Immature natural killer cell (primary cell): ENCODE data around the gene NEDD4L. TPM values are rescaled to one million over a fixed set of nuclear protein-coding genes. Genes with fewer than 3 reads are reported as not detected.

Source experiments
- DNase-seq, 3 donors: peaks; one replicate each; pipeline ENCODE4 v3.0.0; 2022; ENCODE audit warnings: mixed read lengths in 1 of 3
- H3K27ac Mint-ChIP-seq, 6 donors: one replicate each; pipeline ENCODE4 v1.8.0; 2020; ENCODE audit warnings: mixed read lengths in 6 of 6, mild to moderate bottlenecking in 5 of 6, inconsistent platforms in 4 of 6, moderate library complexity in 3 of 6
- H3K27me3 Mint-ChIP-seq, 3 donors: one replicate each; pipeline ENCODE4 v1.8.0; 2020 to 2021; ENCODE audit warnings: low read depth in 3 of 3, mild to moderate bottlenecking in 3 of 3, mixed read lengths in 3 of 3, moderate library complexity in 3 of 3, inconsistent platforms in 1 of 3
- H3K36me3 Mint-ChIP-seq, 3 donors: one replicate each; pipeline ENCODE4 v1.8.0; 2020; ENCODE audit warnings: mixed read lengths in 3 of 3, inconsistent platforms in 2 of 3, mild to moderate bottlenecking in 2 of 3
- H3K4me1 Mint-ChIP-seq, 2 donors: one replicate each; pipeline ENCODE4 v1.8.0; 2020; ENCODE audit warnings: inconsistent platforms in 2 of 2, mild to moderate bottlenecking in 2 of 2, mixed read lengths in 2 of 2, moderate library complexity in 1 of 2
- H3K4me3 Mint-ChIP-seq, 5 donors: one replicate each; pipeline ENCODE4 v1.8.0; 2020; ENCODE audit warnings: mild to moderate bottlenecking in 5 of 5, mixed read lengths in 5 of 5, inconsistent platforms in 3 of 5, moderate library complexity in 3 of 5
- H3K9me3 Mint-ChIP-seq, 6 donors: one replicate each; pipeline ENCODE4 v1.8.0; 2020; ENCODE audit warnings: mild to moderate bottlenecking in 6 of 6, mixed read lengths in 6 of 6, inconsistent platforms in 4 of 6, moderate library complexity in 3 of 6
- polyA plus RNA-seq, 3 donors: library from polyadenylated mRNA; unstranded; fragments of 300-500 nt; fragmentation: Illumina TruSeq; gene quantifications; one replicate each; pipeline ENCODE4 v1.2.3, GENCODE V29; 2021

Gene NEDD4L
- polyA plus RNA-seq, 3 donors from 2014 or later = 0.62 to 2.2 (median 2.0) TPM

DNA sequence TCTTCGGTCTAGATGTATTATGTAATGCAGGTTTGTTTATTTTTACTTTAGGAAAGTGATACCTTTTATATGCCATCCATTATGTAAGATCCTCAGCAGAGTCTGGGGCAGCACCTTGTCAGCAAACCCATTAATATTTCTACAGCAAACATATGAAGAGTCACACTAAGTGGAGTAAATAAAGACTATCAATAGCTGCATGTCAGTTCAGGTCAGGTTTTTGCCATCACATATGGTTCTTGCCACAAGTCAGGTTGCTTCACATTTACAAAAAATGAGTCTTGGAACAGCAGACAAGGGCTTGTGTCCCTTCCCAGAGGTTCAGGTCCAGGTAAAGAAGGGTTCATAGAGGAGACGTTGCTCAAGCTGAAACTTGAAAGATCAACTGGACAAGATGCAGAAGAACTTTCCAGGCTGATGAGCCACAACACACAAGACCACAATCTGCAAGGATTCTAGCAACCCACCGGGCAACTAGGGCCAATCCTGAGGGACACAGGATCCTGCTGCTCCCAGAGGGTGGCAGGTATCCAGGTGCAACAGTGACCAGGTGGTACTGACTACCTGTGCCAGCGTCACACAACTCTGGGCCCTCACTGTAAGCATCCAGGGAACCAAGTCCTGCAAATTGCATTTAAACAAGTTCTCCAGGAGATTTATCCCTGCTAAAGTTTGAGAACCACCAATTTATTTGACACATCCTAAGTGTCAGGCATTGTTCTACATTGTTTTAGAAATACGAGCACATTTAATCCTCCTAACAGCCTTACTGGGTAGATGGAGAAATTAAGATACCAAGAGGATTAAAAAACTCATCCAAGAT lies 369.0 kb downstream of the NEDD4L start:
- Mint-ChIP-seq H3K4me3 (no peak overlapping the region), H3K9me3 (no peaks in the 10 kb centered on the region), H3K27me3 (peaks cover 1 to 6% (median 3%) of the 10 kb centered on the region in 3 donors), H3K4me1 (no peaks in the 10 kb centered on the region), H3K36me3 (no peaks in the 10 kb centered on the region), H3K27ac (no peak overlapping the region)
- DNase-seq = no peak

DNA sequence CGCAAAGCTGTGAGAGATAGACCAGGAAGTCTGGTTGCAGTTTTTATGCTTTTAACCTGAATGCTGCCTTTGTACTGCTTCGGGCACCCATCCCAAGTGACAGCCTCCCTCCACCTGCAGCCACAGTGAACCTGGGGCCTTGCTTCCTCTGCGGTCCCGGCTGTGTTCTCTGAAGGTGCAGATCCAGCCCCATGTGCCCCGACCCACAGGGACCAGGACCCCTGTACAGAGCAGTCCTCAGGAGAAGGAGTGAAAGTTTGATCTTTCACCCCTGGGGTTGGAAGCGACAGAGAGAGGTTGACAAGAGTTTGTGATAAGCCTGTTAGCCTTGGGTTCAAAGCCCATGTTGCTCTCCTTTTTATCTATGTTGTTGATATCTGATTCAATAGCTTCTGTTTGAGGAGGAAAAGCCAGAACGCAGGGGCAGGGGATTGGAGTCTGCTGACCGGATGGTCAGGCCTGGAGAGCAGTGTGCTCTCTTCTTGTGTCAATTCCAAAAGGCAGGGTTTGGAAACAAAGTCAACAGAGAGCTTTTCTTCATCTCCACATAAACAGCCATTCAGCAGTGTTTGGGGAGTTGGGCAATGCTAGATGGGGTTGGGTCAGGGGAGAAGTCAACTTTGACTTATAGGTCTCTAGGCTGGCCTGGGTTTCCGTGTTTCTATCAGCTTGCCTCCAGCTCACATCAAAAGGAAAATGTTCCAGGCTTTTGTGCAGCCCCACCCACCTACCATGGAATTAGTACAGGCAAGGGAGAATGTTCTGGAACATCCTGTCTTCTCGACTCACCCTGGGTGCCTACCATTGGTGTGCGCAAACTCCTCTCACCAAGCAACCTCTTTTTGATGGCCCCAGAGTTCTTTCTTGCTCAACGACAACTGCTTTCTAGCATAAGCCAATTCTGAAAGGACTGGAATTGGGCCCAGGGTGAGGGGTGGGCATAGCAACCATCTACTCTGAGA lies 369.9 kb downstream of the NEDD4L start:
- peaks cover 1 to 9% (median 3%) of the 10 kb centered on the region in 3 donors for H3K27me3 Mint-ChIP-seq
- H3K27ac Mint-ChIP-seq = no peak overlapping the region
- DNase-seq = no peak
- no peaks in the 10 kb centered on the region for H3K36me3 Mint-ChIP-seq
- no peak overlapping the region for H3K4me3 Mint-ChIP-seq
- no peaks in the 10 kb centered on the region for H3K4me1 Mint-ChIP-seq
- H3K9me3 Mint-ChIP-seq = no peaks in the 10 kb centered on the region

DNA sequence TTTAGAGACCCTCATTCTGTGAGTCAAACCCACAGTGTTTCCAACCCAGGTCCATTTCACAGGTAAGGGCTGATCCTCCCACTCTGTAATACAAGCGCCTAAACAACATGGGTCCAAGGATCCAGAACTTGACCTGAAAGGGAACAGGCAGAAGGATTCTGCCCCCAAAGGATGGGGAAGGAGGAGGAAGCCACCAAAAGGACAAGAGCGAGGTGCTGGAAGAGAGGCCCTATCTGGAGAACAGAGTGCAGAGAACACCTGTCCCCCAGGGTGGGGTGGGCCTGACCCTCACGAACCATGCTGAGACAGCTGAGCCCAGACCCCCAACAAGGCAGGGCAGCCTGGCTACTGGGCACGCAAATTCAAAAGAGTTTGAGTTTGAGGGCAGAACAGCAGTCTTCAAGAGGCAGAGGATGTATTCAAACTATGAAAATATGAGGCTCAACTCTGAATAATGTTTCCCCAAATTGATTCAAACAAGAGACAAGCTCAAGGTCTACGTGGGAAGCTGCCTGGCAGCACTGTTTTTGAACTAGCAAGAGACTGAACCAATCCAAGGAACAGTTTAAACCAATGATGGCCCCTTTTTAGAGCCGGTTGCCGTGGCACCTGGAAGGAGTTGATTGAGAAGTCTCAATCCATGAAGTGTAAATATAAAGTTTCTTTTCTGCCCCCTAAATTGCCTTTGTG lies 372.1 kb downstream of the NEDD4L start:
- H3K4me3 Mint-ChIP-seq = no peak overlapping the region

GRCh38 chr18:58416704-58417683 lies 373.0 kb downstream of the NEDD4L start:
- Mint-ChIP-seq H3K9me3 (peaks cover 0 to 2% (median 0%) of the 10 kb centered on the region in 6 donors), H3K27ac (no peak overlapping the region), H3K27me3 (peaks cover 3 to 11% (median 4%) of the 10 kb centered on the region in 3 donors)

More for the DNA sequence above, 372.1 kb downstream of the NEDD4L start:
- no peak for DNase-seq
- Mint-ChIP-seq H3K36me3 (no peaks in the 10 kb centered on the region), H3K27ac (no peak overlapping the region), H3K4me1 (no peaks in the 10 kb centered on the region), H3K27me3 (peaks cover 3 to 13% (median 4%) of the 10 kb centered on the region in 3 donors), H3K9me3 (peaks cover 0 to 2% (median 0%) of the 10 kb centered on the region in 6 donors)

GRCh38 chr18:58417752-58418151 lies 373.7 kb downstream of the NEDD4L start:
- H3K4me3 Mint-ChIP-seq = no peak overlapping the region
- H3K9me3 Mint-ChIP-seq = peaks cover 0 to 2% (median 0%) of the 10 kb centered on the region in 6 donors
- DNase-seq = no peak
- peaks cover 3 to 10% (median 7%) of the 10 kb centered on the region in 3 donors for H3K27me3 Mint-ChIP-seq
- H3K27ac Mint-ChIP-seq = no peak overlapping the region
- no peaks in the 10 kb centered on the region for H3K4me1 Mint-ChIP-seq
- H3K36me3 Mint-ChIP-seq = no peaks in the 10 kb centered on the region

More at GRCh38 chr18:58416704-58417683, 373.0 kb downstream of the NEDD4L start:
- no peak overlapping the region for H3K4me3 Mint-ChIP-seq
- no peak for DNase-seq
- no peaks in the 10 kb centered on the region for H3K4me1 Mint-ChIP-seq
- no peaks in the 10 kb centered on the region for H3K36me3 Mint-ChIP-seq

GRCh38 chr18:58418361-58418760 lies 374.3 kb downstream of the NEDD4L start:
- Mint-ChIP-seq H3K9me3 (peaks cover 0 to 2% (median 0%) of the 10 kb centered on the region in 6 donors), H3K4me3 (no peak overlapping the region), H3K27ac (no peak overlapping the region), H3K36me3 (no peaks in the 10 kb centered on the region), H3K4me1 (no peaks in the 10 kb centered on the region), H3K27me3 (peaks cover 3 to 10% (median 7%) of the 10 kb centered on the region in 3 donors)
- DNase-seq = no peak

GRCh38 chr18:58419587-58420199 lies 375.7 kb downstream of the NEDD4L start:
- no peak overlapping the region for H3K4me3 Mint-ChIP-seq
- no peak overlapping the region for H3K27ac Mint-ChIP-seq
- no peak for DNase-seq
- H3K36me3 Mint-ChIP-seq = no peaks in the 10 kb centered on the region
- peaks cover 0 to 2% (median 0%) of the 10 kb centered on the region in 6 donors for H3K9me3 Mint-ChIP-seq
- peaks cover 0 to 10% (median 7%) of the 10 kb centered on the region in 3 donors for H3K27me3 Mint-ChIP-seq
- no peaks in the 10 kb centered on the region for H3K4me1 Mint-ChIP-seq

DNA sequence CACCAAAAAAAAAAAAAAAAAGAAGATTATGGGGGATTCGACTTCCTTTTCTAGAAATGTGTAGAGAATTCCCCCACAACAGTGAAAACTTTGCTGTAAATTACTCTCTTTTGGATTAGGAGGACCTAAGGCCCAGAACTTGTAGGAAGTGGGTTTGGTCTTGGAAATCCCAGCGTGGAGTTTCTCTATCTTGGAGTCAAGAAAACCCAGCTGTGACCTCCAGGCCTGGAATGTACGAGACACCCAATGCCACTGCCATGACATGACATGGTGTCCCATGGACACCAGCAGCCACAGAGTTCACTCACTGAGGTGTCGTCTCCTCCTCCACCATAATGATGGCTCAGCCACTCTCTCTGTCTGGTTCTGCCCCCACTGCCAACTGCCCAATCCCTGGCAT lies 382.6 kb downstream of the NEDD4L start:
- Mint-ChIP-seq H3K9me3 (no peaks in the 10 kb centered on the region), H3K4me3 (no peak overlapping the region), H3K36me3 (no peaks in the 10 kb centered on the region), H3K4me1 (no peaks in the 10 kb centered on the region), H3K27me3 (peaks cover 0 to 7% (median 0%) of the 10 kb centered on the region in 3 donors), H3K27ac (no peak overlapping the region)
- DNase-seq = no peak

- Mint-ChIP-seq H3K4me1 (no peaks in the 10 kb centered on the region), H3K4me3 (no peak overlapping the region), H3K27ac (no peak overlapping the region), H3K36me3 (no peaks in the 10 kb centered on the region), H3K27me3 (peaks cover 0 to 7% (median 2%) of the 10 kb centered on the region in 3 donors), H3K9me3 (no peaks in the 10 kb centered on the region)
- DNase-seq = no peak
These were observed 383.3 kb downstream of the NEDD4L start for GRCh38 chr18:58427321-58427720.

DNA sequence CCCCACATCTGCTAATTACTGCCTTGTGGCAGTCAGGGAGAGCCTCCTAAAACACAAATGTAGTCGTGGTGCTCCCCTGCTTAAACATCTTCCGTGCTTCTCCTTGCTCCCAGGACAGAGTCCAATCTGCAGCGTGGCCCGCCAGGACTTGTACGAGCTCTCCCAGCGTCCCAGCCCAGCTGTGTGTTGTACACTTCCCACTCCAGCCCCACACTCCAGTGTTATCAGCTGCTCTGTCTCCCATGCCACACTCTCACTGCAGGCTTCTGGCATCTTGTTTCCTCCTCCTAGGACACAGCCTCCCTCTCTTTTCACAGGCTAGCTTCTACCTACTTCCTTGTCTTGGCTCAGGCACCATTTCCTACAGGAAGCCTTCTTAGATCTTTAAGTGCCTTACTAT lies 385.4 kb downstream of the NEDD4L start:
- Mint-ChIP-seq H3K4me1 (no peaks in the 10 kb centered on the region), H3K27ac (no peak overlapping the region), H3K4me3 (no peak overlapping the region), H3K36me3 (no peaks in the 10 kb centered on the region), H3K27me3 (peaks cover 0 to 5% (median 2%) of the 10 kb centered on the region in 3 donors), H3K9me3 (no peaks in the 10 kb centered on the region)
- DNase-seq = no peak

DNA sequence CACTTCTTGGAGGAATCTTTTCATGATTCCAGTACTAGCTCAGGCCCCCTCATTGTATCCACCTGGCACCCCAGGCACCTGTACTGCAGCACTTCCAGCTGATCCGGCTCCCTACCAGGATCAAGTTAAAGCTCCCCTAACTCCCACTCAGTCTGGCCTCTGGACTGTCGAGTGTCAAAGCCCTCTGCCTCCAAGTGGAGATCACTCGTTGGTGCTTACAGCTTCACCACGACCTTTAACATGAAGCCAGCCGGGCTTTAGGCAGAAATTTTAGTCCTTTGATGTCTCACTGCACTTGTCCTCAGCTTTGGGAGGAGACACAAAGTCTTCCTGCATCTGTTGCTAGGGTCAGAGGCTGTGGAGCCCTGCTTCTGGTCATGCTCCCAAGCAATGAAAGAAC lies 387.2 kb downstream of the NEDD4L start:
- no peaks in the 10 kb centered on the region for H3K4me1 Mint-ChIP-seq
- H3K27ac Mint-ChIP-seq = no peak overlapping the region
- no peaks in the 10 kb centered on the region for H3K9me3 Mint-ChIP-seq
- DNase-seq = no peak
- no peak overlapping the region for H3K4me3 Mint-ChIP-seq
- peaks cover 0 to 3% (median 2%) of the 10 kb centered on the region in 3 donors for H3K27me3 Mint-ChIP-seq
- no peaks in the 10 kb centered on the region for H3K36me3 Mint-ChIP-seq

GRCh38 chr18:58432050-58432727 lies 388.2 kb downstream of the NEDD4L start:
- no peaks in the 10 kb centered on the region for H3K4me1 Mint-ChIP-seq
- peaks cover 0 to 3% (median 2%) of the 10 kb centered on the region in 3 donors for H3K27me3 Mint-ChIP-seq
- no peak overlapping the region for H3K4me3 Mint-ChIP-seq
- no peaks in the 10 kb centered on the region for H3K36me3 Mint-ChIP-seq
- no peaks in the 10 kb centered on the region for H3K9me3 Mint-ChIP-seq
- H3K27ac Mint-ChIP-seq = no peak overlapping the region
- no peak for DNase-seq
